K562 (cell line): Measurements from ENCODE around the gene HS3ST4. TPM values are rescaled to one million over a fixed set of nuclear protein-coding genes. Genes with fewer than 3 reads are reported as not detected.

Experiments
- ATAC-seq: fragments of 200-7000 bp; cut with Tn5 transposase; 3 replicates; pipeline ENCODE4 v1.9.1; 2020; ENCODE audit warnings: moderate library complexity
- BruUV-seq: library from RNA; stranded (reverse); fragments of 400-500 nt; replicated peaks from 2 replicates; lab custom pipeline; 2021; lab: Mats Ljungman, UMichigan
- CTCF ChIA-PET: fragments of 300-600 bp; formaldehyde crosslinking; extraction: SDS; loops from one replicate; lab custom pipeline; 2021; ENCODE audit warnings: low intra/inter-chr PET ratio; lab: Yijun Ruan, JAX
- POLR2A ChIA-PET: fragments of 300-600, 350-650 bp; sonication (Branson Sonifier 250); formaldehyde crosslinking; extraction: SDS; loops from one replicate; lab custom pipeline; 2021; ENCODE audit warnings: antibody characterized with exemption, inconsistent platforms; lab: Yijun Ruan, JAX
- DNase-seq, 4 experiments: peaks; one replicate each; pipeline versions ENCODE4 v3.0.0 to v3.0.0-alpha.2; 2011 to 2018; ENCODE audit warnings: low spot score in 3 of 4, mixed read lengths in 3 of 4; ENCODE audit errors: extremely low read depth in 1 of 4
- FAIRE-seq: peaks from 2 replicates; lab custom pipeline; 2011; peaks lifted over from hg19 to GRCh38; lab: Jason Lieb, UNC
- H2AFZ ChIP-seq: 2 replicates; pipeline ENCODE4 v1.6.0; 2011; ENCODE audit warnings: low read depth, low read length, control low read depth, inconsistent platforms
- H3K27ac ChIP-seq: fragments of 200-600 bp; 3 replicates; pipeline ENCODE4 v1.8.0; 2011; ENCODE audit warnings: low read depth, mild to moderate bottlenecking, control low read depth, inconsistent platforms, low read length, moderate library complexity, mixed read lengths; ENCODE audit errors: extremely low read depth
- H3K27me3 ChIP-seq, 2 experiments: fragments of 300-600 bp in 1 of 2; 2 replicates in 1 of 2; 3 replicates in 1 of 2; pipeline versions ENCODE4 v1.6.0 to v1.8.0; 2011; ENCODE audit warnings: inconsistent platforms in 2 of 2, low read length in 2 of 2, mild to moderate bottlenecking in 1 of 2, mixed read lengths in 1 of 2, moderate library complexity in 1 of 2; ENCODE audit not compliant: control insufficient read depth in 2 of 2, insufficient read depth in 2 of 2
- H3K36me3 ChIP-seq: fragments of 300-600 bp; 3 replicates; pipeline ENCODE4 v1.8.0; 2011; ENCODE audit warnings: mild to moderate bottlenecking, low read length, inconsistent platforms; ENCODE audit not compliant: control insufficient read depth, insufficient read depth
- H3K4me1 ChIP-seq, 2 experiments: fragments of 200-600 bp in 1 of 2; replicated peaks in 1 of 2; 2 replicates in 1 of 2; 3 replicates in 1 of 2; pipeline versions ENCODE4 v1.5.1 to v1.8.0; 2011; ENCODE audit warnings: inconsistent platforms in 2 of 2, low read length in 2 of 2, mild to moderate bottlenecking in 1 of 2, mixed read lengths in 1 of 2, moderate library complexity in 1 of 2; ENCODE audit not compliant: control insufficient read depth in 2 of 2, insufficient read depth in 2 of 2
- H3K4me2 ChIP-seq: 2 replicates; pipeline ENCODE4 v1.6.1; 2011; ENCODE audit warnings: low read length, control low read depth, inconsistent platforms, mixed read lengths; ENCODE audit not compliant: insufficient read depth
- H3K4me3 ChIP-seq: fragments of 200-600 bp; sonication (generic), shearing (Covaris generic); 2 replicates; pipeline ENCODE4 v1.5.1; 2016; ENCODE audit warnings: control low read depth, inconsistent platforms
- H3K79me2 ChIP-seq: fragments of 200-600 bp; 3 replicates; pipeline ENCODE4 v1.8.0; 2011; ENCODE audit warnings: low read length, inconsistent platforms; ENCODE audit not compliant: control insufficient read depth, insufficient read depth
- H3K9ac ChIP-seq, 2 experiments: 2 replicates each; pipeline versions ENCODE4 v1.6.0 to v1.6.1; 2011; ENCODE audit warnings: low read depth in 2 of 2, low read length in 2 of 2, control low read depth in 1 of 2, inconsistent platforms in 1 of 2, mild to moderate bottlenecking in 1 of 2, mixed read lengths in 1 of 2; ENCODE audit not compliant: insufficient read depth in 1 of 2
- H3K9me1 ChIP-seq: one replicate; pipeline ENCODE4 v1.6.0; 2011; ENCODE audit warnings: inconsistent platforms, mild to moderate bottlenecking, low read length, moderate library complexity; ENCODE audit not compliant: control insufficient read depth, insufficient read depth
- H3K9me3 ChIP-seq: replicated peaks from 2 replicates; pipeline ENCODE4 v1.5.1; 2011; ENCODE audit warnings: low read depth, low read length, inconsistent platforms; ENCODE audit not compliant: control insufficient read depth, insufficient read depth
- H4K20me1 ChIP-seq: replicated peaks from 2 replicates; pipeline ENCODE4 v1.6.1; 2011; ENCODE audit warnings: low read length, inconsistent platforms, mixed read lengths; ENCODE audit not compliant: control insufficient read depth, insufficient read depth
- ATF2 ChIP-seq: sonication (generic); formaldehyde crosslinking; IDR thresholded peaks from 2 replicates; pipeline ENCODE4 v1.8.1; 2022; ENCODE audit warnings: missing genetic modification reagents
- DEAF1 ChIP-seq: fragments of 450-650 bp; formaldehyde crosslinking; IDR thresholded peaks from 2 replicates; pipeline ENCODE4 v1.4.0; 2020; ENCODE audit warnings: mild to moderate bottlenecking, moderate library complexity
- DIDO1 ChIP-seq: fragments of 450-650 bp; IDR thresholded peaks from 2 replicates; pipeline ENCODE4 v1.6.1; 2016; ENCODE audit warnings: low read depth, missing biosample characterization, missing genetic modification characterization
- LEF1 ChIP-seq: fragments of 450-650 bp; IDR thresholded peaks from 2 replicates; pipeline ENCODE4 v1.6.1; 2016; ENCODE audit warnings: mild to moderate bottlenecking
- RBFOX2 ChIP-seq: fragments of 200-400 bp; formaldehyde crosslinking; IDR thresholded peaks from 2 replicates; pipeline ENCODE4 v1.6.1; 2017; ENCODE audit warnings: low read depth, mild to moderate bottlenecking, low read length, moderate library complexity
- TAF15 ChIP-seq: fragments of 200-400 bp; formaldehyde crosslinking; IDR thresholded peaks from 2 replicates; pipeline ENCODE4 v1.6.1; 2017; ENCODE audit warnings: mild to moderate bottlenecking, low read depth, low read length, moderate library complexity
- ZBTB1 ChIP-seq: sonication (generic); formaldehyde crosslinking; IDR thresholded peaks from 2 replicates; pipeline ENCODE4 v1.8.1; 2023; ENCODE audit warnings: missing genetic modification reagents, low read depth, mild to moderate bottlenecking, borderline replicate concordance
- ZNF707 ChIP-seq: fragments of 250-450 bp; sonication (Bioruptor Pico); conservative IDR thresholded peaks from 2 replicates; pipeline ENCODE4 v1.8.0; 2022; ENCODE audit warnings: inconsistent platforms, mild to moderate bottlenecking, moderate library complexity
- WGBS: fragments of 100-300 bp; shearing (Covaris generic); methylation state at CpG from one replicate; pipeline ENCODE4 v1.1.6; 2016; ENCODE audit warnings: low coverage, mixed read lengths; ENCODE audit not compliant: insufficient coverage; ENCODE audit errors: missing lambda C conversion rate; 5-methylcytosine and 5-hydroxymethylcytosine counted together
- in situ Hi-C: fragments of 300-500 bp; cut with MboI; formaldehyde crosslinking; loops from 4 replicates; pipeline ENCODE4 v1.15.0; 2018; ENCODE audit warnings: inconsistent platforms, mixed read lengths
- intact Hi-C: fragments of 100-400 bp; cut with micrococcal nuclease; formaldehyde crosslinking; loops from 2 replicates; pipeline ENCODE4 v1.14.2; 2022
- polyA plus RNA-seq, 8 experiments: library from polyadenylated mRNA; depleted of rRNA in 4 of 8; stranded (reverse) in 5 of 8; unstranded in 3 of 8; fragments of >200 nt; fragmentation: Nextera tagmentation in 2 of 8; fragmentation: Illumina TruSeq in 1 of 8; extraction: Ambion mirVana in 2 of 8; extraction: Trizol in 1 of 8; gene quantifications; 2 replicates each; pipeline versions ENCODE4 v1.2.1 to v1.2.3, GENCODE V29; 2011 to 2014; ENCODE audit warnings: inconsistent platforms in 1 of 8, missing spikeins in 1 of 8
- total RNA-seq, 7 experiments: library from RNA; depleted of rRNA in 6 of 7; stranded (reverse); fragments of >200 nt in 6 of 7; fragmentation: Illumina TruSeq in 2 of 7; extraction: Trizol in 2 of 7; gene quantifications; 2 replicates each; pipeline versions ENCODE4 v1.2.1 to v1.2.3, GENCODE V29; 2011 to 2021; ENCODE audit warnings: low replicate concordance in 1 of 7
- TF ChIP-seq, protein P1 (sequence below): fragments of 250-450 bp; sonication (Bioruptor Pico); IDR thresholded peaks from 2 replicates; pipeline ENCODE4 v1.8.0; 2021; ENCODE audit warnings: moderate library complexity, mild to moderate bottlenecking, inconsistent platforms

HS3ST4 gene
- total and polyA plus RNA-seq, 9 of the 15 experiments (the other 6 are each of a cell fraction or from before 2014, with no cell fraction given) = not detected

DNA sequence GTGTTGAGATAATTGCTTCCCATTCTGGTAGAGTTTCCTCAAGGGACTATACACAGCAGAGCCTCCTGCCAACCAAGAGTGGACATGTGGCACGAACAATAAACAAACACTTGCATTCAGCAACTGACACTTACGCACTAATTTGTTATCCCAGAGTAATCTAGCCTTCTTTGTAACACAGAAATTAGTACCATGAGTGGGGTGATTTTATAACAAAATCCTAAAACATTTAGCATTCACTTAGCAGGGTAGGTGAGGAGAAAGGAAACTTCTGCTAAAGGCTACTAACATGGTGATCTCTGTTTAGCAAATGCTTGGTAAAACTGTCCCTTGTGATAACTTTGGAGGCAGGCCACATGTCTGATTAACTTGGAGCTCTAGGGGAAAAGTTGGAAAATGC, 325.2 kb downstream of the HS3ST4 start:
- Histone ChIP-seq H4K20me1 (no peaks in the 10 kb centered on the region), H3K4me1 (no peaks in the 10 kb centered on the region), H3K4me2 (no peak overlapping the region), H3K9me1 (no peaks in the 10 kb centered on the region), H3K79me2 (no peaks in the 10 kb centered on the region), H3K27ac (no peak overlapping the region), H3K36me3 (no peaks in the 10 kb centered on the region), H2AFZ (no peak overlapping the region), H3K9ac (no peak overlapping the region), H3K27me3 (no peaks in the 10 kb centered on the region), H3K9me3 (no peaks in the 10 kb centered on the region), H3K4me3 (no peak overlapping the region)
- TF ChIP-seq, protein P1, sequence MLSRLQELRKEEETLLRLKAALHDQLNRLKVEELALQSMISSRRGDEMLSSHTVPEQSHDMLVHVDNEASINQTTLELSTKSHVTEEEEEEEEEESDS (CRISPR knock-in tag) = no peak
- TF ChIP-seq ZNF707 = peak; percentile 78
- in situ Hi-C loops = no loop called here
- FAIRE-seq (no peak), DNase-seq (no peak), ATAC-seq (no peak)
- intact Hi-C loops = no loop called here
- no TSS peak for BruUV-seq
- 0% methylated on average over 2 of the region's 2 CpGs for WGBS
- ChIA-PET POLR2A (interaction anchor here (0.6 kb wide), 1 partner anchor 1087 kb away, joined by 4 read pairs; no protein-coding TSS in a partner anchor), CTCF (no interaction called here)

DNA sequence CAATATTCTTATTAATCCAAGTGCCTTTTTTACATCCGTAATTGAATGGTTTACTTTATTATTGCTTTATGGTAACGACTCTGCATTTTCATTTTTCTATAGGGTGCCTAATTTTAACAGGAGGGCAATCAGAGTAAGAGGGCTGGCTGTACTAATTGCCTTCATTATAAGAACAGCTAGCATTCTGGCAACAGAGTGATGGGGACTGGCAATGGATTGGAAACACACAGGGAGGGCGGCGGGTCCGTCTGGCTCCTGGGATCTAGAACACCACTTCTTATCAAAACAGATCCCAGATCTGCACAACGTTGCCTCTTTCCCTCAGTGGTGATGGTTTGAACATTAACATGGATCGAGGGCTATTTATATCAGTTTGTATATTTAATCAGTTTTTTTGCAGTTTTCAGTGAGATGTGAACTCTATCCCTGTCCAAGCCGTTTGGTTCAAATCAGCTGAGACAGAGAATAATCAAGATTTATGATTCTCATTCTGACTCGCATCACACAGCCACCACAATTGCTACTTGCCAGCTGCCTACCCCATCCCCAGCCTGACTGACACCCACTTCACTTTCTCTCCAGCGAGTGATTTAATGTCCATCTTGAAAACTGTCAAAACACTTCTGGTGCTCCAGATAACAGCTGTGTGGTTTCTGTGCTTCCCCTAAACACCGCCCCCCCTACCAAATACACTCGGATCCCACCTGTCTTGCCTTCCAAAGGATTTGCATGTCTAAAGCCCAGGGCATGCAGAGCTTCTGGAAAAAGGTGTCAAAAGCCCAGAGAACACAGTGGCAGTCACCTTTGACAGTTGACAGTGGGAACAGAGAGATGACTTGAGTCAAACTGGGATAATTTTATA, 327.9 kb downstream of the HS3ST4 start:
- Histone ChIP-seq H3K4me3 (no peak overlapping the region), H3K9me1 (no peaks in the 10 kb centered on the region), H3K79me2 (no peaks in the 10 kb centered on the region), H3K27me3 (no peaks in the 10 kb centered on the region), H2AFZ (no peak overlapping the region), H3K4me2 (no peak overlapping the region), H3K9ac (no peak overlapping the region), H3K4me1 (no peaks in the 10 kb centered on the region), H3K9me3 (no peaks in the 10 kb centered on the region), H3K36me3 (no peaks in the 10 kb centered on the region), H4K20me1 (no peaks in the 10 kb centered on the region), H3K27ac (no peak overlapping the region)
- ChIA-PET CTCF (no interaction called here), POLR2A (no interaction called here)
- DNase-seq (no peak), ATAC-seq (no peak), FAIRE-seq (no peak)
- WGBS = 0% methylated on average over 12 of the region's 12 CpGs
- TF ChIP-seq TAF15 (no peak), ZBTB1 (CRISPR knock-in tag) (no peak), RBFOX2 (no peak), DIDO1 (no peak), ATF2 (CRISPR knock-in tag) (no peak), DEAF1 (no peak), LEF1 (no peak)
- no TSS peak for BruUV-seq
- intact Hi-C loops = no loop called here
- in situ Hi-C loops = no loop called here
